Measurements from ENCODE around the gene FYB1. TPM values are rescaled to one million over a fixed set of nuclear protein-coding genes. Genes with fewer than 3 reads are reported as not detected.

Gene FYB1
- total and polyA plus RNA-seq, 2 experiments from 2014 or later: 1.1 to 2.4 TPM

DNA sequence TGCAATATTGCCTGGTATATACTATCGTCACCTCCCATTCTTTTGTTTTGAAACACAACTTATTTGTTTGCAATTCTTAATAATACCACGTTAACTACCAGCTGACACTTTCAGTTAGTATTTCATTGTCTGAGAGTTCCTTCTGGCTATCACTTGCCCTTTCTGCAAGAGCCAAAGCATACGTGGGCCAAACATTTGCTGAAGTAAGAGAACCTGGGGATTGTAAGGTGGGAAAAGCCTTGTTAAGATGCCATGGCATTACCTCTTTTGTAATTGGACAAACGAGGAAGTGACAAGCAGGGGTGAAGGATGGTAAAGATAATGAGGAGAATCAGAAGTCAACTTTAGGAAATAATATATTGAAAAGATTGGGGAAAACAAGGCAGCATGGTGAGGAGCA is 47.7 kb downstream of the FYB1 start:
- H3K4me1 ChIP-seq (ENCODE audit: insufficient read depth): peaks cover 3% of the 10 kb centered on the region
- no peak overlapping the region for H3K27ac ChIP-seq
- 80% methylated on average over 4 of the region's 4 CpGs for WGBS (ENCODE audit: low lambda C conversion rate, missing lambda C conversion rate)
- H3K9me2 ChIP-seq (replicated peaks; ENCODE audit: insufficient read depth): no peaks in the 10 kb centered on the region
- H3K27me3 ChIP-seq: no peaks in the 10 kb centered on the region
- TF ChIP-seq EZH2 (IDR thresholded peaks at IDR 0.05; ENCODE audit: borderline replicate concordance) (no peak), EZH2phosphoT487 (IDR thresholded peaks at IDR 0.05; ENCODE audit: low read depth, severe bottlenecking, unreplicated experiment) (no peak)
- TF ChIP-seq, protein P1, sequence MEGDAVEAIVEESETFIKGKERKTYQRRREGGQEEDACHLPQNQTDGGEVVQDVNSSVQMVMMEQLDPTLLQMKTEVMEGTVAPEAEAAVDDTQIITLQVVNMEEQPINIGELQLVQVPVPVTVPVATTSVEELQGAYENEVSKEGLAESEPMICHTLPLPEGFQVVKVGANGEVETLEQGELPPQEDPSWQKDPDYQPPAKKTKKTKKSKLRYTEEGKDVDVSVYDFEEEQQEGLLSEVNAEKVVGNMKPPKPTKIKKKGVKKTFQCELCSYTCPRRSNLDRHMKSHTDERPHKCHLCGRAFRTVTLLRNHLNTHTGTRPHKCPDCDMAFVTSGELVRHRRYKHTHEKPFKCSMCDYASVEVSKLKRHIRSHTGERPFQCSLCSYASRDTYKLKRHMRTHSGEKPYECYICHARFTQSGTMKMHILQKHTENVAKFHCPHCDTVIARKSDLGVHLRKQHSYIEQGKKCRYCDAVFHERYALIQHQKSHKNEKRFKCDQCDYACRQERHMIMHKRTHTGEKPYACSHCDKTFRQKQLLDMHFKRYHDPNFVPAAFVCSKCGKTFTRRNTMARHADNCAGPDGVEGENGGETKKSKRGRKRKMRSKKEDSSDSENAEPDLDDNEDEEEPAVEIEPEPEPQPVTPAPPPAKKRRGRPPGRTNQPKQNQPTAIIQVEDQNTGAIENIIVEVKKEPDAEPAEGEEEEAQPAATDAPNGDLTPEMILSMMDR (IDR thresholded peaks at IDR 0.05; ENCODE audit: poor library complexity): no peak
- no peaks in the 10 kb centered on the region for H3K9me3 ChIP-seq (ENCODE audit: low read depth)
- no peak for DNase-seq (ENCODE audit: low spot score)
- no peak overlapping the region for H3K4me2 ChIP-seq
- no peaks in the 10 kb centered on the region for H3K36me3 ChIP-seq (replicated peaks; ENCODE audit: insufficient read depth, low read depth)
- H3K4me3 ChIP-seq: no peak overlapping the region
- H3K79me2 ChIP-seq: no peaks in the 10 kb centered on the region
- H2AFZ ChIP-seq: no peak overlapping the region
- H4K20me1 ChIP-seq (ENCODE audit: insufficient read depth, poor library complexity, severe bottlenecking): no peaks in the 10 kb centered on the region

DNA sequence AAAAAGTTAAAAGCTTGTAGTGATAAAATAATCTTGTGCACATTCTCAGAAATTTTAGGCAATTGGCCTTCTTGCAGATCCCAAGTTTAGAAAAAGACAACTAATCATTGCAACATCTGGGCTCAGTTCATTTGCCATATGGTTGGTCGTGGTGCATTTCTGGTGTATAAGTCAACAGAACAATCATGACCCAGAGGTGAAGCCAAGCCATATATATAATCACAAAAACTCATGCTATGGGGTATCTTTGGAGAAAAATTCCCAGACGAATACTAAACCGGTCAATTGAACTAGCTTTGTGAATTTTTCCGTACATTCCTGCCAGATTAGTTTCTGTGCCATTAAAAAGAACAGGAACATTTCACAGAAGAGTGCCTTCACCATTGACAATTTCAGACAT is 50.3 kb downstream of the FYB1 start:
- H3K79me2 ChIP-seq: no peaks in the 10 kb centered on the region
- TF ChIP-seq, protein P1 (IDR thresholded peaks at IDR 0.05; ENCODE audit: poor library complexity): no peak
- TF ChIP-seq EZH2 (IDR thresholded peaks at IDR 0.05; ENCODE audit: borderline replicate concordance): no peak
- no peak for TF ChIP-seq EZH2phosphoT487 (IDR thresholded peaks at IDR 0.05; ENCODE audit: low read depth, severe bottlenecking, unreplicated experiment)
- no peaks in the 10 kb centered on the region for H3K9me3 ChIP-seq (ENCODE audit: low read depth)
- H2AFZ ChIP-seq: no peak overlapping the region
- DNase-seq (ENCODE audit: low spot score): no peak
- WGBS (ENCODE audit: low lambda C conversion rate, missing lambda C conversion rate): 96% methylated on average over 4 of the region's 4 CpGs
- H3K27me3 ChIP-seq: no peaks in the 10 kb centered on the region
- no peaks in the 10 kb centered on the region for H3K36me3 ChIP-seq (replicated peaks; ENCODE audit: insufficient read depth, low read depth)
- no peak overlapping the region for H3K27ac ChIP-seq
- no peak overlapping the region for H3K4me2 ChIP-seq
- no peaks in the 10 kb centered on the region for H3K9me2 ChIP-seq (replicated peaks; ENCODE audit: insufficient read depth)
- peaks cover 3% of the 10 kb centered on the region for H3K4me1 ChIP-seq (ENCODE audit: insufficient read depth)
- no peaks in the 10 kb centered on the region for H4K20me1 ChIP-seq (ENCODE audit: insufficient read depth, poor library complexity, severe bottlenecking)
- H3K4me3 ChIP-seq: no peak overlapping the region

DNA sequence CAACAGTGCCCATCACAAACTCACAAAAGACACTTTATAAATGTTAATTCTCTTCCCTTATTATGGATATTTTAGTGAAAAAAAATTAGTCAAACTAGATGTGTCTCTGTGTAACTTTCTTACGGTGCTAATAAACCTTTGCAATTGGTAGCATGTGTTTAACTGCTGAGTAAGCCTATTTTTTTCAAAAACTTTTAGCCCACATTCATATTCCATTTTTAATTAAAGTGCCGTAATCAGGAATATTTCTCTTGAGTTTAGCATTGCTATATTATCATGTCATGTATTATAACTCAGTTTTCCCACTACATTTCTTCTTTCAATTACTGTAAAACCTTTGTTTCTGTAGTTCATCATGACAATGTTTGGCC is 51.4 kb downstream of the FYB1 start:
- 77% methylated on average over 2 of the region's 2 CpGs for WGBS (ENCODE audit: low lambda C conversion rate, missing lambda C conversion rate)
- Histone ChIP-seq H3K4me1 (ENCODE audit: insufficient read depth) (peaks cover 3% of the 10 kb centered on the region), H3K4me3 (no peak overlapping the region), H3K36me3 (replicated peaks; ENCODE audit: insufficient read depth, low read depth) (no peaks in the 10 kb centered on the region), H4K20me1 (ENCODE audit: insufficient read depth, poor library complexity, severe bottlenecking) (no peaks in the 10 kb centered on the region), H3K9me3 (ENCODE audit: low read depth) (no peaks in the 10 kb centered on the region), H3K27ac (no peak overlapping the region), H3K4me2 (no peak overlapping the region), H3K27me3 (no peaks in the 10 kb centered on the region), H3K79me2 (no peaks in the 10 kb centered on the region), H2AFZ (no peak overlapping the region), H3K9me2 (replicated peaks; ENCODE audit: insufficient read depth) (no peaks in the 10 kb centered on the region)
- TF ChIP-seq EZH2 (IDR thresholded peaks at IDR 0.05; ENCODE audit: borderline replicate concordance): no peak
- TF ChIP-seq, protein P1 (IDR thresholded peaks at IDR 0.05; ENCODE audit: poor library complexity): no peak
- no peak for TF ChIP-seq EZH2phosphoT487 (IDR thresholded peaks at IDR 0.05; ENCODE audit: low read depth, severe bottlenecking, unreplicated experiment)
- no peak for DNase-seq (ENCODE audit: low spot score)
